Endothelial cell of coronary artery (primary cell): ENCODE data around the gene SERPINB3. TPM values are rescaled to one million over a fixed set of nuclear protein-coding genes. Genes with fewer than 3 reads are reported as not detected.

Experiments
- total RNA-seq: library from RNA; depleted of rRNA; stranded (reverse); fragments of >200 nt; gene quantifications from 2 replicates; pipeline ENCODE4 v1.2.3, GENCODE V29; 2014

SERPINB3 gene
- not detected in 2 replicates for total RNA-seq

DNA sequence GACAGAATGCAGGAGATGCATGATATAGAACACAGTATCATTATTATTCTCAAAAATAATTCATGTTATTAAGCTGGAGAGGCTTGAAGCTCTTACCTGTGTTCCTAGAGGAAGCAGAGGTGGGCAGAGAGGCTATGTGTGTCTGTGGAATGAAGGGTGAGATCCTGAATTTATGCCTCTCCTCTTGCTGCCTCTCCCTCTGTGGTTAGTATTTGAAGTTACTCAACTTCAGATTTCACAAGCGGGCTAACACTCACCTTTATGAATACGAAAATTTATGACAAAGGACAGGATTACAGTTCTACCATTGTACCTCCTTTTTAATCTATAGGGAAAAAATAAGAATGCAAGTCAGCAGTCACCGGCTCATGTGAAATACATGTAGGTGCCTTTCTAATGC lies at the start of gene SERPINB3:
SERPINB3 (minus strand) TSS at position 144 of the 400 bp plus-strand sequence. CDS start 677 bp downstream, outside the sequence.

DNA sequence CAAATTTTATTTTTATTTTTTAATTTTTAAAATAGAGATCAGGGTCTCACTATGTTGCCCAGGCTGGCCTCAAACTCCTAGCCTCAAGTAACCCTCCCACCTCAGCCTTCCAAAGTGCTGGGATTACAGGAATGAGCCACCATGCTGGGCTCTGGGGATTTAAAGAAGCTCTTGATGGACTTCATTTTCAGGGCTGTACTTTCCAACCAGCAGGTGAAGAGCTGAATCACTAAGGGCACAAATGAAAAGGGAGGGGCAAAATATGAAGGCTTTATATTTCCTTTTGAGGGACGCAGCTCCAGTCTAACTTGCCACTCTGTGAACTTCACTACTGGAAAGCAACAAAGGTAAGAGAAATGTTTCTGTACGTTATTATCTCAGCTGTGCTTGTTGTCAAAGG lies 41.0 kb upstream of the SERPINB3 start, which contains the start of gene SERPINB11:
SERPINB11 (plus strand) TSS at position 301 of the 400 bp plus-strand sequence. CDS start 7,234 bp downstream, outside the sequence.

DNA sequence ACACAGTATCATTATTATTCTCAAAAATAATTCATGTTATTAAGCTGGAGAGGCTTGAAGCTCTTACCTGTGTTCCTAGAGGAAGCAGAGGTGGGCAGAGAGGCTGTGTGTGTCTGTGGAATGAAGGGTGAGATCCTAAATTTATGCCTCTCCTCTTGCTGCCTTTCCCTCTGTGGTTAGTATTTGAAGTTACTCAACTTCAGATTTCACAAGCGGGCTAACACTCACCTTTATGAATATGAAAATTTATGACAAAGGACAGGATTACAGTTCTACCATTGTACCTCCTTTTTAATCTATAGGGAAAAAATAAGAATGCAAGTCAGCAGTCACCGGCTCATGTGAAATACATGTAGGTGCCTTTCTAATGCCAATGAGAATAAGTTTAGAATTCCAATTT lies 17.6 kb downstream of the SERPINB3 start, which contains the start of gene SERPINB4:
SERPINB4 (minus strand) TSS at position 115 of the 400 bp plus-strand sequence. CDS start 679 bp downstream, outside the sequence.

Other genes starting within 250 kb of the SERPINB3 start
- 45.0 and 50.4 TPM in 2 replicates for gene VPS4B, start 239.4 kb downstream of the SERPINB3 start, total RNA-seq
- gene SERPINB5, start 184.9 kb downstream of the SERPINB3 start, total RNA-seq, result not detected in 2 replicates
- gene SERPINB12, start 119.5 kb downstream of the SERPINB3 start, total RNA-seq, result not detected in 2 replicates
- gene SERPINB13, start 74.5 kb downstream of the SERPINB3 start, total RNA-seq, result not detected in 2 replicates
- not detected in 2 replicates for gene SERPINB4, start 17.6 kb downstream of the SERPINB3 start, total RNA-seq
- gene SERPINB11, start 41.1 kb upstream of the SERPINB3 start, total RNA-seq, result not detected in 2 replicates
- gene SERPINB7, start 113.5 kb upstream of the SERPINB3 start, total RNA-seq, result not detected in 2 replicates
- 0.09 and 30.7 TPM in 2 replicates for gene SERPINB2, start 225.8 kb upstream of the SERPINB3 start, total RNA-seq
- gene SERPINB10, start 246.1 kb upstream of the SERPINB3 start, total RNA-seq, result 0.09 TPM in 1 of 2 replicates, not detected in the other